Smooth muscle cell (in vitro differentiated cells): ENCODE results near the gene NR2F1. TPM values are rescaled to one million over a fixed set of nuclear protein-coding genes. Genes with fewer than 3 reads are reported as not detected.

Experiments used
- DNase-seq: peaks from one replicate; lab custom pipeline; 2025; ENCODE audit not compliant: unreplicated experiment; lab: John Stamatoyannopoulos, UW
- H2AFZ ChIP-seq: fragments of 200-600 bp; sonication (generic); 2 replicates; pipeline ENCODE4 v1.6.0; 2016; ENCODE audit warnings: antibody characterized with exemption, low read depth, mild to moderate bottlenecking
- H3F3A ChIP-seq: fragments of 200-600 bp; sonication (generic); 2 replicates; pipeline ENCODE4 v1.6.0; 2017; ENCODE audit warnings: antibody characterized with exemption, low read depth
- H3K27ac ChIP-seq: fragments of 200-600 bp; sonication (generic); 2 replicates; pipeline ENCODE4 v1.5.1; 2016; ENCODE audit warnings: low read depth, mild to moderate bottlenecking
- H3K27me3 ChIP-seq: fragments of 200-600 bp; sonication (generic); 2 replicates; pipeline ENCODE4 v1.6.1; 2016; ENCODE audit warnings: low read depth, mild to moderate bottlenecking
- H3K36me3 ChIP-seq: fragments of 200-600 bp; sonication (generic); 2 replicates; pipeline ENCODE4 v1.5.1; 2016; ENCODE audit warnings: low read depth
- H3K4me1 ChIP-seq: fragments of 200-600 bp; sonication (generic); 2 replicates; pipeline ENCODE4 v1.5.1; 2016; ENCODE audit warnings: low read depth
- H3K4me2 ChIP-seq: fragments of 200-600 bp; sonication (generic); 2 replicates; pipeline ENCODE4 v1.6.0; 2016; ENCODE audit warnings: mild to moderate bottlenecking
- H3K4me3 ChIP-seq: fragments of 200-600 bp; sonication (generic); 2 replicates; pipeline ENCODE4 v1.5.1; 2016; ENCODE audit warnings: mild to moderate bottlenecking
- H3K79me2 ChIP-seq: fragments of 200-600 bp; sonication (generic); 2 replicates; pipeline ENCODE4 v1.6.0; 2016; ENCODE audit warnings: low read depth, mild to moderate bottlenecking
- H3K9ac ChIP-seq: fragments of 200-600 bp; sonication (generic); 2 replicates; pipeline ENCODE4 v1.6.0; 2016; ENCODE audit warnings: low read depth
- H3K9me3 ChIP-seq: fragments of 200-600 bp; sonication (generic); replicated peaks from 2 replicates; pipeline ENCODE4 v1.5.1; 2016; ENCODE audit warnings: low read depth
- H4K20me1 ChIP-seq: fragments of 200-600 bp; sonication (generic); 2 replicates; pipeline ENCODE4 v1.6.0; 2016; ENCODE audit warnings: low read depth
- CTCF ChIP-seq: fragments of 200-600 bp; sonication (generic); IDR thresholded peaks from 2 replicates; pipeline ENCODE4 v1.5.1; 2017; ENCODE audit warnings: borderline replicate concordance, mild to moderate bottlenecking, antibody characterized with exemption; ENCODE audit not compliant: insufficient read depth, poor library complexity, severe bottlenecking
- WGBS: methylation state at CpG from one replicate; pipeline ENCODE4 v1.1.7; 2016; ENCODE audit warnings: low lambda C conversion rate; 5-methylcytosine and 5-hydroxymethylcytosine counted together
- polyA plus RNA-seq: library from polyadenylated mRNA; unstranded; fragments of >200 nt; fragmentation: Nextera tagmentation; extraction: Ambion mirVana; gene quantifications from 2 replicates; pipeline ENCODE4 v1.2.1, GENCODE V29; 2016
- total RNA-seq: library from RNA; depleted of rRNA; stranded (reverse); fragments of >200 nt; gene quantifications from 2 replicates; pipeline ENCODE4 v1.2.3, GENCODE V29; 2014

NR2F1 gene
- total and polyA plus RNA-seq, 2 experiments from 2014 or later = 6.0 to 8.2 TPM

- H4K20me1 ChIP-seq = no peaks in the 10 kb centered on the region
- H3K9me3 ChIP-seq = no peaks in the 10 kb centered on the region
- no peaks in the 10 kb centered on the region for H3K79me2 ChIP-seq
- H3K9ac ChIP-seq = no peak overlapping the region
- no peak overlapping the region for H3K4me3 ChIP-seq
- 84% methylated on average over 4 of the region's 4 CpGs for WGBS
- no peak overlapping the region for H3K4me2 ChIP-seq
- no peak for TF ChIP-seq CTCF
- H3F3A ChIP-seq = no peaks in the 10 kb centered on the region
- H2AFZ ChIP-seq = no peak overlapping the region
- no peaks in the 10 kb centered on the region for H3K4me1 ChIP-seq
- H3K27me3 ChIP-seq = no peaks in the 10 kb centered on the region
- H3K36me3 ChIP-seq = no peaks in the 10 kb centered on the region
- H3K27ac ChIP-seq = no peak overlapping the region
- no peak for DNase-seq
Measured at GRCh38 chr5:93632327-93632726, 49.3 kb downstream of the NR2F1 start.

- Histone ChIP-seq H3K9me3 (no peaks in the 10 kb centered on the region), H4K20me1 (no peaks in the 10 kb centered on the region), H3K27ac (no peak overlapping the region), H2AFZ (no peak overlapping the region), H3K36me3 (no peaks in the 10 kb centered on the region), H3K4me2 (no peak overlapping the region), H3K79me2 (no peaks in the 10 kb centered on the region), H3K9ac (no peak overlapping the region), H3K27me3 (no peaks in the 10 kb centered on the region), H3K4me3 (no peak overlapping the region), H3F3A (no peaks in the 10 kb centered on the region), H3K4me1 (no peaks in the 10 kb centered on the region)
- TF ChIP-seq CTCF = no peak
- DNase-seq = no peak
Measured at GRCh38 chr5:93635991-93636390, 53.0 kb downstream of the NR2F1 start.

GRCh38 chr5:93636837-93637236 lies 53.8 kb downstream of the NR2F1 start:
- H3K36me3 ChIP-seq = no peaks in the 10 kb centered on the region
- no peak for DNase-seq

More at GRCh38 chr5:93636837-93637236, 53.8 kb downstream of the NR2F1 start:
- Histone ChIP-seq H3K27ac (no peak overlapping the region), H4K20me1 (no peaks in the 10 kb centered on the region), H3K9me3 (no peaks in the 10 kb centered on the region), H2AFZ (no peak overlapping the region), H3K27me3 (no peaks in the 10 kb centered on the region), H3K79me2 (no peaks in the 10 kb centered on the region), H3K4me1 (no peaks in the 10 kb centered on the region), H3K4me3 (no peak overlapping the region), H3K9ac (no peak overlapping the region), H3F3A (no peaks in the 10 kb centered on the region), H3K4me2 (no peak overlapping the region)
- no peak for TF ChIP-seq CTCF
- 95% methylated on average over 1 of the region's 1 CpG for WGBS
